Measurements from ENCODE around the gene EZR. TPM values are rescaled to one million over a fixed set of nuclear protein-coding genes. Genes with fewer than 3 reads are reported as not detected.

The EZR gene
- total and polyA plus RNA-seq, 2 donors (not counting 1 experiment from before 2014, with no cell fraction given): 227 to 945 TPM

DNA sequence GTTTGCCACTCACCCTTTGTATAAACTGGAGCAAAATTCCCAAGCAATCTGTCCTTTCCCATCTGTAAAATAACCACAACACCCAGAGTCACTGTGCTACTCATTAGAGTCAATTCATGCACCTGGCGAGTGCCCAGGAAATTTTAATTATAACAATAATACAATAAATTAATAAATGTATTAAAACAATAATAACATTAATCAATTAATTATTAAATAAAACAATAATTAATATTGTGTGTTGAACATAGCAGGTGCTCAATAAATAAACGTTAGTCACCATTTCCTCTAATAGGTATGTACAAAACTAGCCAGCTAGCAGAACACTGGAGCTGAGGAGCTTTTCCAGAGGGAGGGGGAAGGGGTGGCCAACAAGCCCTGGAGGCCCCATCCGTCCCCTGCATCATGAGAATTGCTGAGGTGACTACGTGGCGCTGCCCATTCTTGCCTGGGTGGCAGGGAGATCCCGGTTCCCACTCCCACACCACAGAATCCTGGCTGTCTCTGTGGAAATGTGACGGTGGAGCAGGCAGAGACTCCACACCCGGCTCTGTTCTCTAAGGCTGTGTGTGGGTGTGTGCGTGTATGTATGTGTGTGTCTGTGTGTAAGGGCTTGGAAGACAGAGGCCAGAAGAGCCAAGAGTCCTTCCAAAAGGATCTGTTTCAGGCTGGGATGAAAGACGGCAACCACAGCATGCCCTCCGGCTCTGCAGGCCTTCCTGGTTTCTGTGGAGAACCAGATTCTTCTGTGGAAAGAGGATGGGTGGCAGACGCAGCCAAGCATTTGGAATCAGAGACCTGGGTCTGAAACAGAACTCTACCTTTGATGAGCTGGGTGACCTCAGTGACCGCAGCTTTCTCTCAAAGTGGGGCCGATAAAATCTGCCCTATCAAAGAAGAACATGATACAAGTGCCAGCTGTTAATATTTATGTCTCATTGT lies 18.8 kb upstream of the EZR start:
- Histone ChIP-seq H3K4me2 (replicated peaks; ENCODE audit: low read depth, low read length, poor library complexity, severe bottlenecking) (no peak overlapping the region), H4K20me1 (ENCODE audit: control insufficient read depth, insufficient read depth, low read length, poor library complexity, severe bottlenecking) (no peaks in the 10 kb centered on the region), H3K4me1 (ENCODE audit: control insufficient read depth in 2 of 2, insufficient read depth in 2 of 2, low read length in 2 of 2) (peaks cover 20 to 32% of the 10 kb centered on the region in 2 donors), H2AFZ (ENCODE audit: insufficient read depth, low read depth, low read length, poor library complexity, severe bottlenecking) (no peak overlapping the region), H3K9me3 (ENCODE audit: control extremely low read depth in 1 of 3, control insufficient read depth in 2 of 3, insufficient read depth in 1 of 3, low read length in 2 of 3) (no peaks in the 10 kb centered on the region), H3K9ac (ENCODE audit: low read length) (no peak overlapping the region), H3K79me2 (ENCODE audit: control insufficient read depth, insufficient read depth, low read length) (peaks cover 8% of the 10 kb centered on the region), H3K36me3 (replicated peaks in 1 of 2; ENCODE audit: control extremely low read depth in 1 of 2, control insufficient read depth in 1 of 2, extremely low read depth in 1 of 2, insufficient read depth in 2 of 2, low read length in 1 of 2) (no peaks in the 10 kb centered on the region), H3K27me3 (replicated peaks in 1 of 4; ENCODE audit: control extremely low read depth in 1 of 4, control insufficient read depth in 3 of 4, insufficient read depth in 4 of 4, low read length in 3 of 4) (no peaks in the 10 kb centered on the region), H3K4me3 (ENCODE audit: control extremely low read depth in 1 of 5, extremely low read depth in 1 of 5, insufficient read depth in 1 of 5, low read depth in 2 of 5, low read length in 4 of 5) (no peak overlapping the region), H3K27ac (ENCODE audit: low read length in 2 of 2) (no peak overlapping the region)
- no peak overlapping the region for H3K27ac Mint-ChIP-seq
- WGBS (ENCODE audit: insufficient coverage): 97% methylated on average over 8 of the region's 14 CpGs
- no peak for TF ChIP-seq CTCF (IDR thresholded peaks at IDR 0.05)
- TF ChIP-seq EZH2 (IDR thresholded peaks at IDR 0.05; ENCODE audit: borderline replicate concordance, insufficient read depth, low read depth, low read length, poor library complexity, severe bottlenecking): no peak
- ChIA-PET CTCF (interaction anchor here (1.0 to 1.7 kb wide), 2 partner anchors 16 to 76 kb away, joined by 3 to 5 read pairs; no protein-coding TSS in a partner anchor), POLR2A (interaction anchor here (0.6 kb wide), 1 partner anchor 9 kb away, joined by 3 read pairs; no protein-coding TSS in a partner anchor)
- H3K27me3 Mint-ChIP-seq: no peaks in the 10 kb centered on the region
- peaks cover 32% of the 10 kb centered on the region for H3K4me1 Mint-ChIP-seq
- no peak overlapping the region for H3K4me3 Mint-ChIP-seq
- DNase-seq (no peak), ATAC-seq (ENCODE audit: low read depth) (no peak)
- intact Hi-C loops (cut with micrococcal nuclease): loop anchor here (2.0 kb wide), 1 partner anchor 13 kb away; no protein-coding TSS in a partner anchor
- H3K9me3 Mint-ChIP-seq (ENCODE audit: insufficient read depth): no peaks in the 10 kb centered on the region
